Measurements from ENCODE around the gene DHRS12.

DNA sequence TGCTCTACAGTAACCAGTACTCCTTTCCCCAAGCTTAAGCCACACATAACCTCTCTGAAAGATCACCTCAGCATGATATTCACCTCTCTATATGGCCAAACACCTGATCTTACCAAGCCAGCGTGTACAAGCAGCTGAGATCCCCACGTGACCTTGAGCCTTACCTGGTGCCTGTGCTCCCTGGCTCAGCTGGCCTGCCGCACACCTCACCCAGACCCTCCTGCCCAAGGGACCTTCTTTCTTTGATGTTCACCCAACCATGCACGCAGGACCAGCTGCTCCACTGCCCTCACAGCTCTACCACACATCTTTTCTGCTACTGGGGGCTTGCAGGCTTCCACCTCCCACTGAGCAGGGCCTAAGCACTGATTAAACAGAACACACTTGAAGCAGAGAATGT, 9.0 kb downstream of the DHRS12 start:
- TF ChIP-seq, protein P1, sequence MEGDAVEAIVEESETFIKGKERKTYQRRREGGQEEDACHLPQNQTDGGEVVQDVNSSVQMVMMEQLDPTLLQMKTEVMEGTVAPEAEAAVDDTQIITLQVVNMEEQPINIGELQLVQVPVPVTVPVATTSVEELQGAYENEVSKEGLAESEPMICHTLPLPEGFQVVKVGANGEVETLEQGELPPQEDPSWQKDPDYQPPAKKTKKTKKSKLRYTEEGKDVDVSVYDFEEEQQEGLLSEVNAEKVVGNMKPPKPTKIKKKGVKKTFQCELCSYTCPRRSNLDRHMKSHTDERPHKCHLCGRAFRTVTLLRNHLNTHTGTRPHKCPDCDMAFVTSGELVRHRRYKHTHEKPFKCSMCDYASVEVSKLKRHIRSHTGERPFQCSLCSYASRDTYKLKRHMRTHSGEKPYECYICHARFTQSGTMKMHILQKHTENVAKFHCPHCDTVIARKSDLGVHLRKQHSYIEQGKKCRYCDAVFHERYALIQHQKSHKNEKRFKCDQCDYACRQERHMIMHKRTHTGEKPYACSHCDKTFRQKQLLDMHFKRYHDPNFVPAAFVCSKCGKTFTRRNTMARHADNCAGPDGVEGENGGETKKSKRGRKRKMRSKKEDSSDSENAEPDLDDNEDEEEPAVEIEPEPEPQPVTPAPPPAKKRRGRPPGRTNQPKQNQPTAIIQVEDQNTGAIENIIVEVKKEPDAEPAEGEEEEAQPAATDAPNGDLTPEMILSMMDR (IDR thresholded peaks at IDR 0.05; ENCODE audit: low read depth, low read length) = no peak
- no peak for TF ChIP-seq EZH2phosphoT487 (IDR thresholded peaks at IDR 0.05; ENCODE audit: low read depth)

Measured in OCI-LY3 (cell line).